GM13976 (cell line): ENCODE data around the gene DOC2A.

ENCODE experiments used
- DNase-seq: peaks from one replicate; pipeline ENCODE4 v3.0.0; 2012; ENCODE audit warnings: low spot score
- CTCF ChIP-seq: IDR thresholded peaks from 2 replicates; pipeline ENCODE4 v1.5.1; 2012; ENCODE audit warnings: borderline replicate concordance, mild to moderate bottlenecking; ENCODE audit not compliant: insufficient read depth; ENCODE audit errors: extremely low read depth, missing control alignments, control extremely low read depth
- in situ Hi-C: fragments of 300-500 bp; cut with MboI; formaldehyde crosslinking; loops from one replicate; pipeline ENCODE4 v1.12.0; 2022; ENCODE audit warnings: low sequenced_read_pairs, mixed read lengths, inconsistent platforms; ENCODE audit not compliant: unreplicated experiment

Gene DOC2A

GRCh38 chr16:29972500-29972899, 38.3 kb downstream of the DOC2A start:
- no peak for TF ChIP-seq CTCF
- in situ Hi-C loops: loop anchor here (10.0 kb wide), 1 partner anchor 58 kb away; no protein-coding TSS in a partner anchor
- DNase-seq: no peak

- no peak for TF ChIP-seq CTCF
- in situ Hi-C loops: loop anchor here (10.0 kb wide), 1 partner anchor 57 kb away; no protein-coding TSS in a partner anchor
- DNase-seq: no peak
Measured at GRCh38 chr16:29971304-29971703, 39.5 kb downstream of the DOC2A start.

- no peak for TF ChIP-seq CTCF
- in situ Hi-C loops: no loop called here
- DNase-seq: no peak
Measured at GRCh38 chr16:29968205-29968604, 42.6 kb downstream of the DOC2A start.

GRCh38 chr16:29963021-29963743, 47.6 kb downstream of the DOC2A start:
- no peak for DNase-seq
- TF ChIP-seq CTCF: no peak
- in situ Hi-C loops: no loop called here

GRCh38 chr16:29962344-29962994, 48.4 kb downstream of the DOC2A start:
- TF ChIP-seq CTCF: no peak
- in situ Hi-C loops: no loop called here
- DNase-seq: no peak

- peak; percentile 99 for DNase-seq
- no peak for TF ChIP-seq CTCF
- in situ Hi-C loops: no loop called here
Measured at GRCh38 chr16:29961479-29962343, 49.1 kb downstream of the DOC2A start, which contains the start of gene TMEM219. TSS of gene TMEM219 (plus strand) at chr16:29962079. CDS start at chr16:29963144, 1,065 bp downstream.
